Measurements from ENCODE around the gene STAB2. TPM values are rescaled to one million over a fixed set of nuclear protein-coding genes. Genes with fewer than 3 reads are reported as not detected.

The STAB2 gene
- total RNA-seq, 4 donors from 2014 or later = not detected

- Histone ChIP-seq H3K4me1 (peaks cover 42 to 50% of the 10 kb centered on the region in 2 donors), H3K4me3 (no peak overlapping the region), H3K36me3 (no peaks in the 10 kb centered on the region), H3K9me3 (no peaks in the 10 kb centered on the region), H3K27me3 (no peaks in the 10 kb centered on the region), H3K27ac (peak overlapping the region; percentile 83 to 93 (median 87))
- in situ Hi-C loops (cut with MboI; ENCODE audit: low sequenced_read_pairs in 4 of 4) (loop anchor here in 2 of 4 donors (10.0 kb wide), 1 partner anchor 69 kb away; no protein-coding TSS in a partner anchor), intact Hi-C loops (cut with DNase I; ENCODE audit: low total_unique reads) (loop anchor here (10.0 kb wide), 1 partner anchor 1439 kb away; no protein-coding TSS in a partner anchor)
- ATAC-seq = no peak
- TF ChIP-seq CTCF (IDR thresholded peaks at IDR 0.05 in 4 of 5, conservative IDR thresholded peaks at IDR 0.05 in 1 of 5) (no peak), POLR2A (IDR thresholded peaks at IDR 0.05) (no peak)
- DNase-seq = no peak
Measured at GRCh38 chr12:103785243-103786031, 198.4 kb downstream of the STAB2 start.

GRCh38 chr12:103786201-103786600 is 199.1 kb downstream of the STAB2 start:
- ATAC-seq = no peak
- Histone ChIP-seq H3K4me3 (no peak overlapping the region), H3K27ac (no peak overlapping the region), H3K36me3 (no peaks in the 10 kb centered on the region), H3K4me1 (peaks cover 36 to 45% of the 10 kb centered on the region in 2 donors), H3K27me3 (no peaks in the 10 kb centered on the region), H3K9me3 (no peaks in the 10 kb centered on the region)
- DNase-seq = no peak
- in situ Hi-C loops (cut with MboI; ENCODE audit: low sequenced_read_pairs in 4 of 4) (loop anchor here in 2 of 4 donors (10.0 kb wide), 1 partner anchor 69 kb away; no protein-coding TSS in a partner anchor), intact Hi-C loops (cut with DNase I; ENCODE audit: low total_unique reads) (loop anchor here (10.0 kb wide), 1 partner anchor 1439 kb away; no protein-coding TSS in a partner anchor)
- TF ChIP-seq CTCF (IDR thresholded peaks at IDR 0.05 in 4 of 5, conservative IDR thresholded peaks at IDR 0.05 in 1 of 5) (no peak), POLR2A (IDR thresholded peaks at IDR 0.05) (no peak)

- ATAC-seq (no peak), DNase-seq (no peak)
- H3K4me1 ChIP-seq = no peaks in the 10 kb centered on the region
- in situ Hi-C loops (cut with MboI; ENCODE audit: low sequenced_read_pairs in 4 of 4) (no loop called here), intact Hi-C loops (cut with DNase I; ENCODE audit: low total_unique reads) (no loop called here)
- no peaks in the 10 kb centered on the region for H3K9me3 ChIP-seq
- H3K36me3 ChIP-seq = peaks cover 0 to 18% of the 10 kb centered on the region in 2 donors
- no peaks in the 10 kb centered on the region for H3K27me3 ChIP-seq
- H3K27ac ChIP-seq = no peak overlapping the region
- H3K4me3 ChIP-seq = no peak overlapping the region
- TF ChIP-seq CTCF (IDR thresholded peaks at IDR 0.05 in 4 of 5, conservative IDR thresholded peaks at IDR 0.05 in 1 of 5) = no peak
- TF ChIP-seq POLR2A (IDR thresholded peaks at IDR 0.05) = no peak
Measured at GRCh38 chr12:103791350-103791920, 204.4 kb downstream of the STAB2 start.

- H3K36me3 ChIP-seq = peaks cover 0 to 18% of the 10 kb centered on the region in 2 donors
- ATAC-seq (no peak), DNase-seq (no peak)
- H3K4me1 ChIP-seq = no peaks in the 10 kb centered on the region
- TF ChIP-seq POLR2A (IDR thresholded peaks at IDR 0.05) = no peak
- TF ChIP-seq CTCF (IDR thresholded peaks at IDR 0.05 in 4 of 5, conservative IDR thresholded peaks at IDR 0.05 in 1 of 5) = no peak
- intact Hi-C loops (cut with DNase I; ENCODE audit: low total_unique reads) = no loop called here
- no peaks in the 10 kb centered on the region for H3K27me3 ChIP-seq
- in situ Hi-C loops (cut with MboI; ENCODE audit: low sequenced_read_pairs in 4 of 4) = no loop called here
- no peaks in the 10 kb centered on the region for H3K9me3 ChIP-seq
- no peak overlapping the region for H3K27ac ChIP-seq
- no peak overlapping the region for H3K4me3 ChIP-seq
Measured at GRCh38 chr12:103793046-103793445, 206.0 kb downstream of the STAB2 start.

All from gastrocnemius medialis (tissue), 4 donors.